Mesenteric fat pad (tissue), 1 donor: ENCODE data around the gene RNASE11. TPM values are rescaled to one million over a fixed set of nuclear protein-coding genes. Genes with fewer than 3 reads are reported as not detected.
"Not testable (repeated sequence)": the region's sequence is repeated elsewhere in the genome, so short reads cannot be mapped to it uniquely, and the experiment has no call there.

ENCODE experiments used
- DNase-seq: peaks from one replicate; pipeline ENCODE4 v3.0.0-alpha.2; 2020; ENCODE audit warnings: low spot score
- long read RNA-seq: library from polyadenylated mRNA; unstranded; transcript quantifications from one replicate; pipeline ENCODE4 v2.0.0, GENCODE V29; 2020
- total RNA-seq: library from RNA; stranded (reverse); fragmentation: NEBNext Ultra II Directional; extraction: Animal tissue kit (Norgen Biotek cat#: 25700); gene quantifications from one replicate; pipeline ENCODE4 v1.2.1, GENCODE V29; 2021
- donor health status: DM: yes; HTN: yes; CAD: no.

RNASE11 gene
- total RNA-seq, result not detected
- long read RNA-seq, result 0 reads

- no peak for DNase-seq
Measured at GRCh38 chr14:20587489-20588154, at the start of gene RNASE11. TSS of gene RNASE11 (minus strand) at chr14:20588001.

- no peak for DNase-seq
Measured at GRCh38 chr14:20632831-20633691, 45.3 kb upstream of the RNASE11 start.

GRCh38 chr14:20632448-20632830 is 44.6 kb upstream of the RNASE11 start:
- DNase-seq, result no peak

- no peak for DNase-seq
Measured at GRCh38 chr14:20631880-20632389, 44.1 kb upstream of the RNASE11 start.

GRCh38 chr14:20631023-20631879 is 43.5 kb upstream of the RNASE11 start:
- DNase-seq, result no peak

- no peak for DNase-seq
Measured at GRCh38 chr14:20630340-20631022, 42.7 kb upstream of the RNASE11 start.

- DNase-seq, result no peak
Measured at GRCh38 chr14:20628063-20628854, 40.5 kb upstream of the RNASE11 start.

- no peak for DNase-seq
Measured at GRCh38 chr14:20627346-20628027, 39.7 kb upstream of the RNASE11 start.

GRCh38 chr14:20626274-20626673 is 38.5 kb upstream of the RNASE11 start:
- no peak for DNase-seq

- DNase-seq, result no peak
Measured at GRCh38 chr14:20624495-20625070, 36.8 kb upstream of the RNASE11 start.

GRCh38 chr14:20623798-20624197 is 36.0 kb upstream of the RNASE11 start:
- no peak for DNase-seq

- DNase-seq, result no peak
Measured at GRCh38 chr14:20622816-20623291, 35.1 kb upstream of the RNASE11 start.

GRCh38 chr14:20620798-20621478 is 33.1 kb upstream of the RNASE11 start:
- no peak for DNase-seq

GRCh38 chr14:20619688-20620087 is 31.9 kb upstream of the RNASE11 start:
- not testable (repeated sequence) for DNase-seq

- no peak for DNase-seq
Measured at GRCh38 chr14:20618271-20618749, 30.5 kb upstream of the RNASE11 start.

GRCh38 chr14:20617138-20618003 is 29.6 kb upstream of the RNASE11 start:
- no peak for DNase-seq

- DNase-seq, result no peak
Measured at GRCh38 chr14:20615996-20616395, 28.2 kb upstream of the RNASE11 start.
